ENCODE measurements around the gene HMCN1.

HMCN1 gene

DNA sequence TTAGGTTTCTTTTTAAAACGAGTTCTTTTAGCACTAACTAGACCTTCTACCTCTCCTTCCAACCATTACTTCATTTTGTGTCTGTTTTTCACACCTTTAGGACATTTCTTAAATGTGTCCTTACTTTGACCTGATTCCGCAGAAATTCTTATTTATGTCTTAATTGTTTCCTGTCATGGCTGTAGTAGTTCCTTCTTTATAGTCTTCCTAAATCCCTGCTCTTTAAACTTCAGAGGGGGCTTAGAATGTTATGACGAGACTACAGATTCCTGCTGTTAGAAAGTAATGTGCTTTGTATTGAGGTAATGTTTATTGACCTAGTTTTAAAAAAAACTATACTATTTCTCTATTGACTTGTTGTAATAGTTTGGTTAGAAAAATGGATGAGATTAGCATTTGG is 70.4 kb downstream of the HMCN1 start:
- DNase-seq (ENCODE audit: low read depth): no peak

DNA sequence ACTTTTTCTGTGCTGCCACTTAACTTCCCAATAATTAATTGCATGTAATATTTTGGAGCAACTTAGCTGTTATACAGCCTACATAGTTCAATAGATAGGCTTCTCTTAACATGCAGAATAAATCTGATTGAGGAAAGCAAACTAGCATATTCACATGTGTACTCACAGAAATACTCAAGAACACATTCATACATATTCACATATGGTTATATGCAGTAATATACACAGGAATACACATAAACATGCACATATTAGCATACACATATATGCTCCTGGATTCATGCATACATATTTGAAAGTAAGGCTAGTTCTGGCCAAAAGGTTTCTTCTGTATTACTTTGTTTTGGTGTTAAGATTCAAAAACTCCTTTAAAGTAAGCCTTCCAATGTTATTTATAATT is 73.1 kb downstream of the HMCN1 start:
- no peak for DNase-seq (ENCODE audit: low read depth)

DNA sequence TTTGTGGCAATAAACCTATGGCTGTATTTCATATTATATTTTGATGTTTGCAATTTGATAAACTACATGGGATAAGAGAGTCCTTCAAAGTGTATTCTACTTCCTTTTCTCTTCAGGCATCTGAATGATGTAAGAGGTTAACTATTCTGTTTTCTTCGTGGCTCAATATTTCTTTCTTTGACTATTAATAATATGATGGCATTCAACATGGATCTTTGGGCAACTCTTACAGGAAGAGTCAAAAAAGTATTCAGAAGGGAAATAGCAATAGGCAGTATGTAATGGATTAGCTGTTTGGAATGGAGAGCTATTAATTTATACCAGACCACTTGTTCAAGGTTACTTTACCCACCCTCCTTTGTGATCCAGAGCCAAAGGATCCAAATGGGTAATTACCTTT is 74.4 kb downstream of the HMCN1 start:
- DNase-seq (ENCODE audit: low read depth): no peak

DNA sequence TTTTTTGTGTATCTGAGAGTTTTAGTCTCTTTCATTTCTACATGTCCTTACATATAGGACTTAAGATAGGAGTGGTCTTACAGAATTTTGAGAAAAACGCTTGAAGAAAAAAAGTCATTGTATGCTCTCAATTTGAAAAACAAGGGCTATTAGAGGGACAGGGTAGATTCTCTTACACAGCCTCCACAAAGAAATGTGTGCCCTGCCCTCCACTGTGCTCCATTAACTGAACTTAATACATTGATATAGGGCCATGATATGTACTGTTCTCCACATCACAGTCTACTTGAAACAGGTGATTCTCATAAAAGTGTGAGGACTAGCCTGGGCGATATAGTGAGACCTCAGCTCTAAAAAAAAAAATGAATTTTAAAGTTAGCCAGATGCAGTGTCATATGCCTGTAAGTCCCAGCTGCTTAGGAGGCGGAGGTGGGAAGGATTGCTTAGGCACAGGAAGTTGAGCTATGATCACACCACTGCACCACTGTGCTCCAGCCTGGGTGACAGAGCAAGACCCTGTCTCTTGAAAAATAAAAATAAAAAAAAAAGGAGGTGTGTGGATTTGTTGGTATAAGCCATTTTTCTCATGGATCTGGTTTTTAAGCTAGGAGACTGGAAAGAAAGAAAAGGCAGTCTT is 77.0 kb downstream of the HMCN1 start:
- no peak for DNase-seq (ENCODE audit: low read depth)

DNA sequence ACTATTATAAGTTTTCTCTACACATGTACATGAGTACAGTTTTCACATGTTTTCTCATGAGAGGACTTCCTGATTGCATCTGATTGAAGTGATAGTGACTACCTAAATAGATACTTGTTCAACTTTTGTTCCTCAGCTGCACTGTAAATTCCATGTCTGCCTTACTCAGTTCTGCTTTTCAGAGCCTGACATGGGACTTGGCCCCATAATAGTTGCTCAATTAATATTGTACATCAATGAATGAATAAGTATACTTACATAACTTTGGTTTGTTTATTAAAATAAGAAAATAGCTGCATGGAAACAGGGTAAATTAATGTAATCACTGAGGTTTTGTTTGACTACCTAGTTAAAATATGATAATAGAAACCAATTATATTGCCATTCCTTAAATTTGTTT is 78.7 kb downstream of the HMCN1 start:
- no peak for DNase-seq (ENCODE audit: low read depth)

DNA sequence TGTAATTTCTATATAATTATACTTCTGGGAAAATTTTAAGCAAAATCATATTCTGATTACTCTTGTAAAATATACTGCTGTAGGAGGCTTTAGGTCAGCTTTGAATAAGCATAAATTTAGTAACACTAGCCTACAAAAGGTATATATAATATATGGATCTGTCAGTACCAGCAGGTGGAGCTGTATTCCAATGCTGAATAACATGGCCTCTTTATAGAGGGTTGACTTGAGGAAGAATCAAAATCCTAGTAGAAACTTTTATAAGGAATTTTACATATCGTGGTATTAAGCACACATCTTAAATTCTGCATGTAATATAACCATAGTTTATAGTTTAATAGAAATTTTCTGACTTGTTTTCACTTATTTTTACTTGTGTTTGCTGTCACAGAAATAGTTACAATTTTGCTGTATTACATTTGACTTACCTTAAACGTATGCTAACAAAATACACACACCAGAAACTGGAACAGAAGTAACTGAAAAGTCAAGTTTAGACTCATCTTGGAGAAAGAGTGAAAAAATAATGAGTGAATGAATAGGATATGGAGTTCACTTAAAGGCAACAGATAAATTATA is 79.3 kb downstream of the HMCN1 start:
- DNase-seq (ENCODE audit: low read depth): peak; percentile 26

DNA sequence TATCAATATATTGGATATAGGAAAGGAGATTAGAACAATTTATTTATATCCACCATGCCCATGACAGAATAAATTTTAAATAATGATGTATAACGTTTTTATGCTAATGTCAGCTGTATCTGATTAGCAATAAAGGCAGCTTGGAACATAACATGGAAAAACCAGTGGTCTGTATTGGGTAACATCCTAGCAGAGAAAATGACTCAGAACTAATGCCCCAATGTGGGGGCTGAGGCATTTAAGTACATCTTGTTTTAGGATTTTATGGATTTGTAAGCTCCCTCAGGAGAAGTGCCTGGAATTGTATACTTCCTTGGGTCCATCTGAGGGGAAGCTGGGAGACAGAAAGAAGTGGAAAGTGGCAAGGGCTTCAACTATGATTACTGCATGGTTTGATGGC is 82.3 kb downstream of the HMCN1 start:
- DNase-seq (ENCODE audit: low read depth): no peak

DNA sequence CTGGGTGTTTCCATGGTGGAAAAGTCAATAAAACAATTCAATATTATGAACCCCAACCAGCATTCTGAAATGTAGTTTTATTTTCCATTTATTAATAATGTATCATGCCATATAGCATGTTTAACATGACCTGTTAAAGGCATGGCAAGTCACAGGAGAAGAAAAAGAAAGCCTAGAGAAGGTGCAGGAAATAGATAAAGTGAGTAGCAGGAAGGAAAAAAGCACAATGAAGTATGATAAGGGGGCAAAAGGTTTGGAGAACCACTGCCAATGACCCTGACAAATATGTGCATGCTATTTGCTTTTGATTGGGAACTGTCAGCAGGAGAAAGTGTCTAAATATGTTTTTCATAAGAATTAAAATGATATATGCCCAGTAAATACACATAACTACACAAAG is 85.6 kb downstream of the HMCN1 start:
- DNase-seq (ENCODE audit: low read depth): no peak

DNA sequence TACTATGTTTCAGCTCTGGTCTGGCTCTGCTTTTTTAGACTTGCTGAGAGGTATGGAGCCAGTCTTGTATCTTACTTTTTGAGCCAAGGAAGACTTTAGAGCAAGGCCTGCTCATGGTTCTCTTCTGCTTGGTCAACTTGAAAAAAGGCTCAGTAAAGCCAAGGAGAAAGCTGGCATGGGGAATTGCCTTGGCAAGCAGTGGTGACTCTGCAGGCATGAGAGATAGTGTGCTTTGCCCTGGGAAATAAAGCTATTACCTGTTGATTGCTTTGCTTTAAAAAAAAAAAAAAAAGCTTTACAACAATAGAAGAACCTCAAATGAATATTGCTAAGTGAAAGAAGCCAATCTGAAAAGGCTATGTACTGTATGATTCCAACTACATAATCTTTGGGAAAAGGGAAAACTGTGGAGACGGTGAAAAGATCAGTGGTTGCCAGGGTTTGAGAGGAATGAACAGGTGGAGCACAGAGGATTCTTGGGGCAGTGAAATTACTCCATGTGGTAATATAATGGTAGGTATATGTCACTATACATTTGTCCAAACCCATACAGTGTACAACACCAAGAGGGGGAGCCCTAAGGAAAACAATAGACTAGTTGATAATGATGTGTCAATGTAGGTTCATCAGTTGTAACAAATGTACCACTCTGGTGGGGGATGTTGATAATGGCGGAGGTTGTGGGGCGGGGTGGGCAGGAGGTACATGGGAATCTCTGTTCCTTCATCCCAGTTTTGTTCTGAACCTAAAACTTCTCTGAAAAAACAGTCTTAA is 87.6 kb downstream of the HMCN1 start:
- no peak for DNase-seq (ENCODE audit: low read depth)

DNA sequence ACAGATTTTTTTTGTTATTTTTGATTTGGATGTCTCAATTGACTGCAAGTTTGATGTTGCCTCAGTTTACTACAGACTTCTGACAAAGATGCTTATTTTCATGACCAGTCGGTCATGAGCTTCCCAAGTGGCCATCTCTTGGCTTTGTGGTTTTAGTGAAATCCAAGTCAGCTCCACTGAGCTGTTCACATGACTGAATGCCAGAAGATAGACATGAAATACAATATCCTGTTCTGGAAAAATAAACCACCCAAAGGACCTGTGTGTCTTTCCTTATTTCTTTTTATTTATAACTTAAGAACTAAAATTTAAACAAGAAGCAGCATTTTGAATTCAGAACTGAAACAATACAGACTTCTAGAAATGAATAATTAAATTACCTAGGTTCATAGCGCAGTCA is 89.3 kb downstream of the HMCN1 start:
- no peak for DNase-seq (ENCODE audit: low read depth)

DNA sequence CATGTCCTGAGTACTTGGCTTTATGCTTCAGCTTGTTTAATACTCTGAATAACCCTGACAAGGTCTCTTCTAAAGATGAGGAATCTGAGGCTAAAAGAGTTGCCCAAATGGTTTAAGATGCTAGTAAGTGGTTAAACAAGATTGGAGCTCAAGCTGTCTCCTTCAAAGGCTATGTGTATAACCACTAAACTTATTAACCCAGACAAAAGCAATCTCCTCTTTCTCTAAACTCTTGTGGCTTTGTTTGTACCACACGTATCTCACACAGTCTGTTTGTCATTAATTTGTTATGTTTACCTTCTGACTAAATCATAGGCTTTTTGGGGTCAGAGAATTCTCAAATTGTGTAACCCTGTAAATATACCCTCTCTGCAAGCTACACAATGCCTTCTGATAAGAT is 89.9 kb downstream of the HMCN1 start:
- DNase-seq (ENCODE audit: low read depth): no peak

DNA sequence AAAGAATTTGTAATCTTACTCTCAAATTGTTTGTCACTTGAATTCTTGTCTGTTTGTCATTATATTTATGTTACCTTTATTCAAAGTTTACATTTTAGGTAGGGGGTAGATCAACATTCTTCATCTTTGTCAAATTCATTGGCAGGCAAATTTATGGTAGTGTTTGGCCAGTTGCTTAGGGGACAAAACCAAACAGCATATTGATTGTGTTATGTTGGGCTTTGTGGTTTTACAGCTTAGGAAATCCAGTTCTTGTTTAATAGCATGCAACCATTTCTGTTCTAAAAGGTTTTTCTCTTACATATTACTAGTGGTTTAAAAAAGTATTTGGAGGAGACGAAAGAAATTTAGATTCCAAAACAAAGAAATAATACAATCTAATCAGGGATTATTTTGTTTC is 91.4 kb downstream of the HMCN1 start:
- no peak for DNase-seq (ENCODE audit: low read depth)

DNA sequence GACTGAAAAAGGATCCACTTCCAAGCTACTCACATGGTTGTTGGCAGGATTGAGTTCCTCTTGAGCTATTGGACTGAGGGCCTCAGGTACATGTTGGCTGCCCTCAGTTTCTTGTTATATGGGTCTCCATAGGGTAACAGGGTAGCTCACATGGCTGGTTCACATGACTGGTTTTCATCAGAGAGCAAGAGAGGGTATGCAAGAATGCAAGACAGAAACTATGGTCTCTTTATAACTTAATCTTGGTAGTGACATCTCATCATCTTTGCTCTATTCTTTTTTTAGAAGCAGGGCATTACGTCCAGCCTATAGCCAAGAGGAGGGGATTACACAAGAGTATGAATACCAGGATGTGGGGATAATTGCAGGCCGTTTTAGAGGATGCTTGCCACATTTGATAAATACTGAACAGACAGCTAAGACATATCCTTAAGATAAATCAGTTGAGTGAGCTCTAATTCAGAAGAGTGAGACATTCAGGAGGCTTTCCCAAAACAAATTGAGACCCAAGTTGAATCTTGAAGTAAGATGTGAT is 100.2 kb downstream of the HMCN1 start:
- no peak for DNase-seq (ENCODE audit: low read depth)

DNA sequence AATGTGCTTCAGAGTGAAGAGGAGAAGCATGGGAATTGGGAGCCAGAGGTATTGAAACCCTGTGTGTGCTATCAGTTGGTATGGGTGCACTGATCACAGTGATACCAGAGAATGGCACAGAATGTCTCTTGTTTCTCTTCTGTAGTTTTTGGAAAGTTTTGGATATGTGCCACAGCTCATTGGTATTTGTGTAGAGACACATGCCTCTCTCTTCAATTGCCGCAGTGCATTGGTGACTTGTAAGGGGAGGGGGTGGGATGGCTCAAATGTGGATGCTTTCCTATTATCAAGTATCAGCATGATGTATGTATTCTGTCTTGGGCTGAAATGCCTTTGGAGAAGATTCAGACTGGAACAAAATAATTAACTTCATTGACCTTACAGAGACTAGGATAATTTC is 101.0 kb downstream of the HMCN1 start:
- DNase-seq (ENCODE audit: low read depth): no peak

DNA sequence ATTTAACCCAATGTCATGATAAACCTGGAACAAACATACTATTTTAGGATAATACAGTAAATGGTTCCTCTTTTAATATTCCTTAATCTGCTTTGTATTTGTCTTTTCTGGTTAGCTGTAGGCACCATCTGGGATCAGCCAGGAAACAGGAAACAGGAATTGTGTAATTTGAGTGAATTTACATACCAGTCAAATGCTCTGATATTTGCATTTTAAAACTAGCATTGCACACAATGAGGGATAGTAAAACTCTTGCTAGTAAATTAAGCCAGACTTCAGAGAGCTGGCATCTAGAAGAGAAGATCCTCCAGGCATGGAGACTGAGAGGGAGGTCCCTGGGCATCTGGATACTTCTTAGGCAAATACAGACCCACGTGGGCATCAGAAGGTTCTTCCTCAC is 103.5 kb downstream of the HMCN1 start:
- DNase-seq (ENCODE audit: low read depth): no peak

DNA sequence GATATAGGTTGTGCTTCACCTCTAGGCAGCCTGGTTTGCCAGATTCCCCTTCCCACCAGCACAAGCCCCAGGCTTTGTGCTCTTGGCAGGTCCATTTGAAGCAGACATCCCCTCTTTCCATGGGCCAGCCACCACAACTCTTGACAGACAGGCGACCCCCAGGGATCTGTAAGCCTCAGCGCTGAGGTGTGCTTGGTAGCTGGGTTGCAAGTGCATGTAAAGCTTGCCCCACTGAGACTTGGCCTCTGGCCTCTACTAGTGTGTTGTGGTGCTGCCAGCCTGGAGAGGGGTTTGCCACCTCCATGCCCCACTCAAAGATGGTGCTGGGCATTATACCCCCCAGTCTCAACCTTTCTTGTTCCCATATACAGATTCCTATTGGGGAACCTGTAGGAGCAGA is 103.9 kb downstream of the HMCN1 start:
- no peak for DNase-seq (ENCODE audit: low read depth)

DNA sequence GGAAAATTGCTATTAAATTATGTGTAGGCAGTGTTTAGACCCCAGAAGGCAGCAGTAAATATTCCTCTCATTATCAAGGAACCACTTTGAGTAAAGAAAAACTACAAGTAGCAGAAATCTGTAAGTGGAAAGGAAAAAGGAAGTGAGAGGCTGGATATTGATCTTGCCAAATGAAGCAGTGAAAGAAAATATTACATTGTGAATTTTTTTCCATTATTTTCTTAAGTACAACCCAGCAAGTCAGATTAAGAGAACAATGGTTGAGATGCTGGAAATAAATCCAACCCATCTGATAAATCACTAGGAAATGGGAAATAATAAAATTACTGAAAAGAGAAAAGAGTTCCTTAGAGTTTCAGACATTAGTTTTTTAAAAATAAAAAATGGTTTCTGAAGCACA is 106.7 kb downstream of the HMCN1 start:
- no peak for DNase-seq (ENCODE audit: low read depth)

DNA sequence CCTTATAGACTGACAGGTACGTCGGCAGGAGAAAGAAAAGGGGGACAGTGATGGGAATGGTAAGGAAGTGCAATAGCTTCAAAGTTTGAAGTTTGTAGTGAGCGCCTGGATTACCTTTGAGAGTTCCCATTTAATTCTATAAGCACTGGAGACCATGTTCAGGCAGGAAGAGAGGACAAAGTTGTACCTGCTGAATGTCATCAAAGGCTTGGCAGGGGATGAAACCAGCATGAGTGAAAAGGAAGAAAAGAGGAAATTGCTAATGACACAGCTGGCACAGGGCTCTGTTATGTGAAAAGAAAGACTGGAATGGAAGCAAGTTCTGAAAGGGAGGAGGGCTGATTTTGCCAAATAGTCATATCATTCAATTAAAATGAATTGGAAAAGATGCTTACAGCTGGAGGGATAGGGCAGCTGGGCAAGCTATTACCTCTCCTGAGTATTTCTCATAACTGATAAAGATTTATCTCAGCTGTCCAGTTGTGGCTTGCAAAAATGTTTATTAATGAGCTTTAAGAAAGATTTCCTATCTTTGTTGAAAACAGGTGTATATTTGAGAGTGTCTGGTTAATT is 109.2 kb downstream of the HMCN1 start:
- no peak for DNase-seq (ENCODE audit: low read depth)

DNA sequence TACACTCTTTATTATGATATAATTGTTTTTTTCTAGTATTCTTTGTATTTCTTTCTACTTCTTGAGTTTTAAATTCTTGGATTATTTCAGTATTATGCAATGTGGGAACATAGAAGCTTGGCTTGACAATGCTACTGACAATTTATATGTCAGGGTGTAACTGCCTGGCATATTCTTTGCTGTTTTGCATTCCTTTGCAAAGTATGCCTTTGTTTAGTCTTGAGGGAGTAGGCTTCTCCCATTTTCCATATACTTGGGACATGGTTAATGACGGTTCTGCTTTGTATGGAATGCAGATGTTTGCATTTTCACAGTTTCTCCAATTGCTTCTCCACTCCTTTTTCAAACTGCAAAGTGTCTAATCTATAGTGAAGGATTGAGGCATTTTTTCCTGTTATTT is 109.8 kb downstream of the HMCN1 start:
- DNase-seq (ENCODE audit: low read depth): no peak

DNA sequence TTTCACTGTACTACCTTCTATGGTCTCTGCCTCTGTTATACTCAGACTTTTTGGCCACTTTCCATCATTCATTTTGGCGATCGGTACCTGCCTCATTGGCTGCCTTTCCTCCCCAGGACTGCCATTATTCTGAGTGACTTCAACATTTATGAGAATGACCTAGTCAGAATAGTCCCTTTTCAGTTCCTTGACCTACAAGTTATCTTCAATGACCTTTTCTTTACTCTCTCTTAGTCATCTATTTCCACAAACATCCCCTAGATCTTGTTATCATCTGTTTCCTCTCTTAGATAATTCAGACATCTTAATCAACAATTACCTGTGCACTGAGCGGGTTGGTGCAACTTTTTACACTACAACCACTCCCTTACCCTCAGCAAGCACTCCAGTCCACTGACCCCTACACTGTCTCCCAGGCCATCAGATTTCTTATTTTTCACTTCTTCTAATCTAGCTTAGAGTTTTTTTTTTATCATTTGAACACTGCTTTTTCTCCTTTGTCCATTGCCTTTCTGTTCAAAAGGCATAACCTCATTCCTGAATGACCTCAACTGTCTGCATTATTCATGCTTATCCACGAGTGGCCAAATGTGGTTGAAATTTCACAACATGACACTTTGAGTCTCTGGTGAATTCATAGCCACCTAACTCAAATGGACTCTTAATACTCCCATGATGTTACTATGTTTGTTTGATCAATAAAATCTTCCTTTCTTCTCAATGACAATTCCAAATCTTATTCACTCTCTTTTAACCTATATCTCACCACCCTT is 112.7 kb downstream of the HMCN1 start:
- DNase-seq (ENCODE audit: low read depth): no peak

DNA sequence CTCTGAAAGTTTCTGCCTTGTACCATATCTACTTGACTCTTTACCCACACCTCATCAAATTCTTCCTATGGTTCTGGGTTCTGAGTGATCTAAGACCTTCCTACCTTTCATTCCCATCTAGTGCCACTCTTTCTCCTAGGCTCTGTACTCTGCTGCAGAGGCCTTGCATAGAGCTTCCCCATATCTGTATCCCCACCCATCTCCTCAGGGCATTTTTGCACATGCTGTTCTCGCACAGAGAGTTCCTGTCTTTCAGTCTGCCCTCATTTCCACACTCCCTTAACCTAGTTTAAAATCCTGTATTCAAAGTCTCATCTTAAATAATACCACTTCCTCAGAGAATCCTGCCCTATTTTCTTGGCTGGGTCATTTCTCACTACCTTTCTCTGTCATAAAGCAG is 114.8 kb downstream of the HMCN1 start:
- DNase-seq (ENCODE audit: low read depth): no peak

DNA sequence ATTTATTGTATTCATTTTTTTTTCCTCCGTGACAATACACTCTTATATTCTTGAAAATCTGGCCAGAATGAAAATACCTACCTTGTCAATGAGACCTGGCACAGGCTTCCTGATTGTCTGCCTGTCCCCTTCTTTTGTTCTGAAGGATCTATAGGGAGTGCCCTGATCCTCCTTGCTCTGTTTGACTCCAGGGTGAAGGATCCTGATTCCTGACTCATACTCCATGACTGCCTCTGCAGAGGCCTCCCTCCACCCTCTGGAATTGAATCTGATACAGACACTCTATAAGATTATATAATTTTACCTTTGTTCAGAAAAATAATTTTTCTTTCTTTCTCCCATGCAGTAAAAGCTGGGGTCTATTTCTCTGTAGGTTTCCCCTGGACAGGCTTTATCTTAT is 116.2 kb downstream of the HMCN1 start:
- no peak for DNase-seq (ENCODE audit: low read depth)
